SU-DHL-6 (cell line): ENCODE measurements around the gene SOBP.

Experiments used
- EZH2phosphoT487 ChIP-seq: fragments of 200-600 bp; sonication (generic), shearing (Covaris generic); conservative IDR thresholded peaks from 2 replicates; pipeline ENCODE4 v1.6.1; 2018; ENCODE audit warnings: mild to moderate bottlenecking, antibody characterized with exemption, low read length, moderate library complexity, mixed read lengths
- TF ChIP-seq, protein P1 (sequence below): fragments of 200-600 bp; sonication (generic); IDR thresholded peaks from one replicate; pipeline ENCODE4 v1.5.1; 2017; ENCODE audit warnings: antibody characterized with exemption, mild to moderate bottlenecking, low read length, moderate library complexity; ENCODE audit not compliant: insufficient read depth, poor library complexity, severe bottlenecking

GRCh38 chr6:107598091-107598490, 108.2 kb downstream of the SOBP start:
- TF ChIP-seq, protein P1, sequence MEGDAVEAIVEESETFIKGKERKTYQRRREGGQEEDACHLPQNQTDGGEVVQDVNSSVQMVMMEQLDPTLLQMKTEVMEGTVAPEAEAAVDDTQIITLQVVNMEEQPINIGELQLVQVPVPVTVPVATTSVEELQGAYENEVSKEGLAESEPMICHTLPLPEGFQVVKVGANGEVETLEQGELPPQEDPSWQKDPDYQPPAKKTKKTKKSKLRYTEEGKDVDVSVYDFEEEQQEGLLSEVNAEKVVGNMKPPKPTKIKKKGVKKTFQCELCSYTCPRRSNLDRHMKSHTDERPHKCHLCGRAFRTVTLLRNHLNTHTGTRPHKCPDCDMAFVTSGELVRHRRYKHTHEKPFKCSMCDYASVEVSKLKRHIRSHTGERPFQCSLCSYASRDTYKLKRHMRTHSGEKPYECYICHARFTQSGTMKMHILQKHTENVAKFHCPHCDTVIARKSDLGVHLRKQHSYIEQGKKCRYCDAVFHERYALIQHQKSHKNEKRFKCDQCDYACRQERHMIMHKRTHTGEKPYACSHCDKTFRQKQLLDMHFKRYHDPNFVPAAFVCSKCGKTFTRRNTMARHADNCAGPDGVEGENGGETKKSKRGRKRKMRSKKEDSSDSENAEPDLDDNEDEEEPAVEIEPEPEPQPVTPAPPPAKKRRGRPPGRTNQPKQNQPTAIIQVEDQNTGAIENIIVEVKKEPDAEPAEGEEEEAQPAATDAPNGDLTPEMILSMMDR, result no peak
- no peak for TF ChIP-seq EZH2phosphoT487
